Erythroblast (primary cell): ENCODE measurements around the gene ALKBH5.

Experiments
- GATA1 ChIP-seq: IDR thresholded peaks from 2 replicates; pipeline ENCODE4 v1.6.1; 2011; ENCODE audit warnings: low read depth, mild to moderate bottlenecking, control low read depth, low read length, moderate library complexity
- POLR2A ChIP-seq: IDR thresholded peaks from 2 replicates; pipeline ENCODE4 v1.6.1; 2011; ENCODE audit warnings: mild to moderate bottlenecking, low read length

DNA sequence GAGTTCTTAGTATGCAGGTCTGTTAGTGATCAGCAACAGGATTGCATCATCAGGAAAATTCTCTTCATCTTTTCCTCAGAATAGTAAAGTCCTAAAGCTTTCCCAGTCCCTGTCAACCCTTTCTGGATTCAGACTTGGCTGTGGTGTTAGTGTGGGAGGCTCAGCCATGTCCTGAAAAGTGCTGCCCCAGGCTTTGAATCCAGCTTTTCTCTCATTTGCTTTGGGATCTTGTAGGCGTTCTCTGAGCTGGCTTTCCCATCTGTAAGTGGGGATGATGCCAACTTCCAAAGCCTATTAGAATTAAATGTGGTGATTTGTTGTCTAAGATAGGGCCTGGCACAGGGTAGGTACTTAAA, 3.0 kb downstream of the ALKBH5 start:
- TF ChIP-seq POLR2A (no peak), GATA1 (no peak)
